Measurements from ENCODE around the gene DPP6.
"Not testable (repeated sequence)": the region's sequence is repeated elsewhere in the genome, so short reads cannot be mapped to it uniquely, and the experiment has no call there.

GRCh38 chr7:154072395-154073181 lies 20.4 kb downstream of the DPP6 start:
- TF ChIP-seq CTCF, POLR2A (IDR thresholded peaks at IDR 0.05): not testable (repeated sequence)

Measured in heart left ventricle (tissue), 13 donors.